PFSK-1 (cell line): ENCODE data around the gene FAAP20.

Experiments
- FOXP2 ChIP-seq: optimal IDR thresholded peaks from 2 replicates; pipeline ENCODE3; 2011; ENCODE audit warnings: borderline replicate concordance, control low read depth, inconsistent platforms; ENCODE audit not compliant: insufficient read depth; ENCODE audit errors: extremely low read length, extremely low read depth
- POLR2AphosphoS5 ChIP-seq: IDR thresholded peaks from 2 replicates; pipeline ENCODE4 v1.6.1; 2012; ENCODE audit warnings: low read depth, mild to moderate bottlenecking, control low read depth, low read length, moderate library complexity
- TAF1 ChIP-seq: IDR thresholded peaks from 2 replicates; pipeline ENCODE4 v1.6.1; 2012; ENCODE audit warnings: low read length, control low read depth, borderline replicate concordance; ENCODE audit not compliant: insufficient read depth
- TF ChIP-seq, protein P1 (sequence below), 2 experiments: IDR thresholded peaks; 2 replicates each; pipeline versions ENCODE4 v1.6.1 to v1.8.0; 2011 to 2012; ENCODE audit warnings: low read depth in 2 of 2, low read length in 2 of 2, control low read depth in 1 of 2, inconsistent platforms in 1 of 2, mild to moderate bottlenecking in 1 of 2, moderate library complexity in 1 of 2; ENCODE audit not compliant: insufficient read depth in 1 of 2

DNA sequence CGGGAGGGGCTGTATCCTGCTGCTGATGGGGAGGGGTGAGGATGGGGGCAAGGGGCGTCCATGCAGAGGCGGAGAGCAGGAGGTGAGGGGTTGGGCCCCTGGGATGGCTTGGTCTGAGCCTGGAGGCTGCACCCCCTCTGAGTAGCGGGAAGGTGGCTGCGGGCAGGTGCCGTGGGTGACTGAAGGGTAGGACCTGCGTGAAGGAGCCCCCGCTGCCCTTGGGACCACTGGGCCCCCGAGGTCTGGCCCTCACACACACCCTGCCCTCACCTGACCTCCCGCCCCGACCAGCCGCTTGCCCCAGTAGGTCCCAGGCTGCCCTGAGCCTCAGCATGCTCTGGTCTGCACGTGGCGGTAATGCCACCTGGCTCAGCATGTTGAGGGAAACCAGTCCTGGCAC, 20.8 kb upstream of the FAAP20 start:
- no peak for TF ChIP-seq POLR2AphosphoS5
- TF ChIP-seq, protein P1, sequence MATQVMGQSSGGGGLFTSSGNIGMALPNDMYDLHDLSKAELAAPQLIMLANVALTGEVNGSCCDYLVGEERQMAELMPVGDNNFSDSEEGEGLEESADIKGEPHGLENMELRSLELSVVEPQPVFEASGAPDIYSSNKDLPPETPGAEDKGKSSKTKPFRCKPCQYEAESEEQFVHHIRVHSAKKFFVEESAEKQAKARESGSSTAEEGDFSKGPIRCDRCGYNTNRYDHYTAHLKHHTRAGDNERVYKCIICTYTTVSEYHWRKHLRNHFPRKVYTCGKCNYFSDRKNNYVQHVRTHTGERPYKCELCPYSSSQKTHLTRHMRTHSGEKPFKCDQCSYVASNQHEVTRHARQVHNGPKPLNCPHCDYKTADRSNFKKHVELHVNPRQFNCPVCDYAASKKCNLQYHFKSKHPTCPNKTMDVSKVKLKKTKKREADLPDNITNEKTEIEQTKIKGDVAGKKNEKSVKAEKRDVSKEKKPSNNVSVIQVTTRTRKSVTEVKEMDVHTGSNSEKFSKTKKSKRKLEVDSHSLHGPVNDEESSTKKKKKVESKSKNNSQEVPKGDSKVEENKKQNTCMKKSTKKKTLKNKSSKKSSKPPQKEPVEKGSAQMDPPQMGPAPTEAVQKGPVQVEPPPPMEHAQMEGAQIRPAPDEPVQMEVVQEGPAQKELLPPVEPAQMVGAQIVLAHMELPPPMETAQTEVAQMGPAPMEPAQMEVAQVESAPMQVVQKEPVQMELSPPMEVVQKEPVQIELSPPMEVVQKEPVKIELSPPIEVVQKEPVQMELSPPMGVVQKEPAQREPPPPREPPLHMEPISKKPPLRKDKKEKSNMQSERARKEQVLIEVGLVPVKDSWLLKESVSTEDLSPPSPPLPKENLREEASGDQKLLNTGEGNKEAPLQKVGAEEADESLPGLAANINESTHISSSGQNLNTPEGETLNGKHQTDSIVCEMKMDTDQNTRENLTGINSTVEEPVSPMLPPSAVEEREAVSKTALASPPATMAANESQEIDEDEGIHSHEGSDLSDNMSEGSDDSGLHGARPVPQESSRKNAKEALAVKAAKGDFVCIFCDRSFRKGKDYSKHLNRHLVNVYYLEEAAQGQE (IDR thresholded peaks at IDR 0.05; ENCODE audit: insufficient read depth in 1 of 2, low read depth in 2 of 2, low read length in 2 of 2) = no peak
- no peak for TF ChIP-seq TAF1
- TF ChIP-seq FOXP2 = no peak
